ENCODE measurements around the gene GULP1. TPM values are rescaled to one million over a fixed set of nuclear protein-coding genes. Genes with fewer than 3 reads are reported as not detected.

Gene GULP1
- total and polyA plus RNA-seq, 2 of the 4 experiments (the other 2 are of a cell fraction) = 24.4 to 40.1 TPM

DNA sequence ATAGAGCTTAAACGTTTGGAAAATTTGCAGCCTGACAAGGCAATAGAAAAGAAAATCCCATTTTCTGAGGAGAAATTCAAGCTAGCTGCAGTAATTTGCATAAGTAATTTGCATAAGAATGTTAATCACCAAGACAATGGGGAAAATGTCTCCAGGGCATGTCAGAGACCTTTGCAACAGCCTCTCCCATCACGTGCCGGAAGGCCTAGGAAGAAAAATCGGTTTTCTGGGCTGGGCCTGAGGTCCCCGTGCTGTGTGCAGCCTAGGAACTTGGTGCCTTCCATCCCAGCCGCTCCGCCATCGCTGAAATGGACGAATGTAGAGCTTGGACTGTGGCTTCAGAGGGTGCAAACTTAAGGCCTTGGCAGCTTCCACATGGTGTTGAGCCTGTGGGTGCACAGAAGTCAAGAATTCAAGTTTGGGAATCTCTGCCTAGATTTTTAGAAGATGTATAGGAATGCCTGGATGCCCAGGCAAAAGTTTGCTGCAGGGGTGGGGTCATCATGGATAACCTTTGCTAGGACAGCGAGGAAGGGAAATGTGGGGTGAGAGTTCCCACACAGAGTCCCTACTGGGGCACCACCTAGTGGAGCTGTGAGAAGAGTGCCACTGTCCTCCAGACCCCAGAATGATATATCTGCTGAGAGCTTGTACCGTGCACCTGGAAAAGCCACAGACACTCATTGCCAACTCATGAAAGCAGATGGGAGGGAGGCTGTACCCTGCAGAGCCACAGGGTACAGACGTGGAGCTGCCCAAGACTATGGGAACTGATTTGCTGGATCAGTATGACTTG, 164.6 kb downstream of the GULP1 start:
- no peak overlapping the region for H3K4ac ChIP-seq (ENCODE audit: low read depth, low read length)
- no peaks in the 10 kb centered on the region for H4K20me1 ChIP-seq (ENCODE audit: insufficient read depth, low read length)
- H3K9me1 ChIP-seq (ENCODE audit: insufficient read depth, low read length) = peaks cover 3% of the 10 kb centered on the region
- H3K9ac ChIP-seq (ENCODE audit: low read depth, low read length) = no peak overlapping the region
- no peak overlapping the region for H3K4me2 ChIP-seq (ENCODE audit: low read depth, low read length)
- no peak overlapping the region for H2AK5ac ChIP-seq (ENCODE audit: low read depth, low read length)
- ATAC-seq (ENCODE audit: low read depth) (no peak), DNase-seq (no peak)
- no peak overlapping the region for H2BK5ac ChIP-seq (ENCODE audit: low read depth, low read length, poor library complexity, severe bottlenecking)
- H2AK9ac ChIP-seq (replicated peaks; ENCODE audit: low read depth, low read length, poor library complexity) = no peak overlapping the region
- TF ChIP-seq CEBPB (IDR thresholded peaks at IDR 0.05; ENCODE audit: low read depth, low read length) = no peak
- TF ChIP-seq, protein P1, sequence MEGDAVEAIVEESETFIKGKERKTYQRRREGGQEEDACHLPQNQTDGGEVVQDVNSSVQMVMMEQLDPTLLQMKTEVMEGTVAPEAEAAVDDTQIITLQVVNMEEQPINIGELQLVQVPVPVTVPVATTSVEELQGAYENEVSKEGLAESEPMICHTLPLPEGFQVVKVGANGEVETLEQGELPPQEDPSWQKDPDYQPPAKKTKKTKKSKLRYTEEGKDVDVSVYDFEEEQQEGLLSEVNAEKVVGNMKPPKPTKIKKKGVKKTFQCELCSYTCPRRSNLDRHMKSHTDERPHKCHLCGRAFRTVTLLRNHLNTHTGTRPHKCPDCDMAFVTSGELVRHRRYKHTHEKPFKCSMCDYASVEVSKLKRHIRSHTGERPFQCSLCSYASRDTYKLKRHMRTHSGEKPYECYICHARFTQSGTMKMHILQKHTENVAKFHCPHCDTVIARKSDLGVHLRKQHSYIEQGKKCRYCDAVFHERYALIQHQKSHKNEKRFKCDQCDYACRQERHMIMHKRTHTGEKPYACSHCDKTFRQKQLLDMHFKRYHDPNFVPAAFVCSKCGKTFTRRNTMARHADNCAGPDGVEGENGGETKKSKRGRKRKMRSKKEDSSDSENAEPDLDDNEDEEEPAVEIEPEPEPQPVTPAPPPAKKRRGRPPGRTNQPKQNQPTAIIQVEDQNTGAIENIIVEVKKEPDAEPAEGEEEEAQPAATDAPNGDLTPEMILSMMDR (conservative IDR thresholded peaks at IDR 0.05; ENCODE audit: low read depth, low read length) = peak; percentile 24
- no peak overlapping the region for H4K5ac ChIP-seq (ENCODE audit: low read depth, low read length)
- H3K79me1 ChIP-seq (ENCODE audit: low read depth in 1 of 2, low read length in 2 of 2) = peaks cover 10 to 34% of the 10 kb centered on the region in 2 experiments; a peak in 3 of 4 replicates
- H3K27ac ChIP-seq (ENCODE audit: insufficient read depth, low read length) = no peak overlapping the region
- H3K4me3 ChIP-seq (ENCODE audit: insufficient read depth, low read depth, low read length) = no peak overlapping the region
- dilution Hi-C loops (cut with HindIII; ENCODE audit: low sequenced_read_pairs, unreplicated experiment) = no loop called here
- no peak overlapping the region for H2BK15ac ChIP-seq (ENCODE audit: low read depth, low read length)
- no TSS peak for BruUV-seq (replicated peaks)
- no peak overlapping the region for H4K8ac ChIP-seq (ENCODE audit: low read depth in 2 of 2, low read length in 2 of 2)
- ChIA-PET CTCF (interaction anchor here (1.0 kb wide), 1 partner anchor 10 kb away, joined by 3 read pairs; no protein-coding TSS in a partner anchor), POLR2A (ENCODE audit: unreplicated experiment) (no interaction called here)
- no peaks in the 10 kb centered on the region; the same call in 1 of the 2 replicates for H3K4me1 ChIP-seq (ENCODE audit: control insufficient read depth, insufficient read depth, low read length)
- 92% methylated on average over 5 of the region's 12 CpGs; no CpG with 5 or more reads in 1 of the 2 experiments for WGBS, 2 experiments (ENCODE audit: extremely low coverage in 2 of 2, insufficient read length in 1 of 2)
- H4K91ac ChIP-seq (ENCODE audit: insufficient read depth, low read depth, low read length) = no peak overlapping the region
- in situ Hi-C loops (cut with MboI; ENCODE audit: low sequenced_read_pairs) = no loop called here
- no peaks in the 10 kb centered on the region for H3K27me3 ChIP-seq (ENCODE audit: control insufficient read depth, insufficient read depth, low read length)
- no peak overlapping the region for H3K18ac ChIP-seq (ENCODE audit: low read depth, low read length)
- H3K9me3 ChIP-seq (ENCODE audit: control insufficient read depth, insufficient read depth, low read length) = no peaks in the 10 kb centered on the region
- no peak overlapping the region for H3K56ac ChIP-seq (ENCODE audit: extremely low read depth, insufficient read depth, low read length)
- H2BK20ac ChIP-seq (ENCODE audit: low read depth, low read length) = no peak overlapping the region
- no peak overlapping the region for H3K14ac ChIP-seq (replicated peaks; ENCODE audit: low read depth, low read length)
- intact Hi-C loops (cut with micrococcal nuclease) = no loop called here
- H2AFZ ChIP-seq (replicated peaks; ENCODE audit: low read length, poor library complexity) = no peak overlapping the region
- no peak overlapping the region for H3K23ac ChIP-seq (ENCODE audit: low read depth, low read length)
- no peak overlapping the region for H2BK120ac ChIP-seq (ENCODE audit: low read depth, low read length)
- no peaks in the 10 kb centered on the region for H3K36me3 ChIP-seq (ENCODE audit: control insufficient read depth, insufficient read depth, low read length)
